ENCODE data around the gene PDHX.

DNA sequence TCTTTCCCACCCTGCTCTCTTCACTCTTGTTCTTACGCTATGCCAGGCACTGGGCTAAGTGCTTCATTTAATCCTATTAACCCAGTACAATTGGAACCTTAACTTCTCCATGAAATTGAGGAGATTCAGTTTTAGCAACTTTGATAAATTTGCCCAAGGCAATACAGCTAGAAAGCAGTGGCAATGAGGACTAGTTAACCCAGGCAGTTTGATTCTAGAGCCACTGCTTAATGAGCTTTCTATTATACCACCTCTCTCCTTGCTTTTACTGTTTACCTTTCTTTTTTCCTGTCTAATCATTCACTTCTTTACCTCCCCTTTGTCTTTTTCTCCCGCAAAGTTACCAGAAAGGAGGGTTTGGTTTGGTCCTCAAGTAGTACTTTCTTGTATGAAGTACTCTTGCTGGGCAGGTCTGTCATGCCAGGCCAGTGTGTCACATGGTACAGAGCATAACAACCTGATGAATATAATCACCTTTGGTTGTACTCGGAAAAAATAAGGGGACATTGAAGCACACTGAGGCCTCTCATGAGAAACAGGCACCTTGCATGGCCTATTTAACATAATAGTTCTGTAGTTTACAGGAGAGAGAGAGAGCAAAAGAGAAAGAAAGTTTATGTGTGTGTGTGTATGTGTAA lies 70.6 kb downstream of the PDHX start:
- TF ChIP-seq, protein P1, sequence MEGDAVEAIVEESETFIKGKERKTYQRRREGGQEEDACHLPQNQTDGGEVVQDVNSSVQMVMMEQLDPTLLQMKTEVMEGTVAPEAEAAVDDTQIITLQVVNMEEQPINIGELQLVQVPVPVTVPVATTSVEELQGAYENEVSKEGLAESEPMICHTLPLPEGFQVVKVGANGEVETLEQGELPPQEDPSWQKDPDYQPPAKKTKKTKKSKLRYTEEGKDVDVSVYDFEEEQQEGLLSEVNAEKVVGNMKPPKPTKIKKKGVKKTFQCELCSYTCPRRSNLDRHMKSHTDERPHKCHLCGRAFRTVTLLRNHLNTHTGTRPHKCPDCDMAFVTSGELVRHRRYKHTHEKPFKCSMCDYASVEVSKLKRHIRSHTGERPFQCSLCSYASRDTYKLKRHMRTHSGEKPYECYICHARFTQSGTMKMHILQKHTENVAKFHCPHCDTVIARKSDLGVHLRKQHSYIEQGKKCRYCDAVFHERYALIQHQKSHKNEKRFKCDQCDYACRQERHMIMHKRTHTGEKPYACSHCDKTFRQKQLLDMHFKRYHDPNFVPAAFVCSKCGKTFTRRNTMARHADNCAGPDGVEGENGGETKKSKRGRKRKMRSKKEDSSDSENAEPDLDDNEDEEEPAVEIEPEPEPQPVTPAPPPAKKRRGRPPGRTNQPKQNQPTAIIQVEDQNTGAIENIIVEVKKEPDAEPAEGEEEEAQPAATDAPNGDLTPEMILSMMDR (conservative IDR thresholded peaks at IDR 0.05; ENCODE audit: low read depth, low read length) = no peak
- TF ChIP-seq, protein P2, sequence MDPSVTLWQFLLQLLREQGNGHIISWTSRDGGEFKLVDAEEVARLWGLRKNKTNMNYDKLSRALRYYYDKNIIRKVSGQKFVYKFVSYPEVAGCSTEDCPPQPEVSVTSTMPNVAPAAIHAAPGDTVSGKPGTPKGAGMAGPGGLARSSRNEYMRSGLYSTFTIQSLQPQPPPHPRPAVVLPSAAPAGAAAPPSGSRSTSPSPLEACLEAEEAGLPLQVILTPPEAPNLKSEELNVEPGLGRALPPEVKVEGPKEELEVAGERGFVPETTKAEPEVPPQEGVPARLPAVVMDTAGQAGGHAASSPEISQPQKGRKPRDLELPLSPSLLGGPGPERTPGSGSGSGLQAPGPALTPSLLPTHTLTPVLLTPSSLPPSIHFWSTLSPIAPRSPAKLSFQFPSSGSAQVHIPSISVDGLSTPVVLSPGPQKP (IDR thresholded peaks at IDR 0.05; ENCODE audit: borderline replicate concordance, low read depth, low read length) = no peak
- TF ChIP-seq POLR2A (IDR thresholded peaks at IDR 0.05; ENCODE audit: low read depth, low read length) (no peak), MXI1 (IDR thresholded peaks at IDR 0.05; ENCODE audit: borderline replicate concordance, low read depth, low read length) (no peak), NFE2L2 (IDR thresholded peaks at IDR 0.05; ENCODE audit: low read depth, low read length) (no peak), MAZ (IDR thresholded peaks at IDR 0.05; ENCODE audit: borderline replicate concordance, low read depth, low read length) (no peak), FOS (IDR thresholded peaks at IDR 0.05; ENCODE audit: low read depth, low read length) (no peak), CHD1 (IDR thresholded peaks at IDR 0.05; ENCODE audit: low read depth, low read length) (no peak), CEBPB (IDR thresholded peaks at IDR 0.05; ENCODE audit: low read depth, low read length) (no peak), RAD21 (IDR thresholded peaks at IDR 0.05; ENCODE audit: low read length) (no peak), BHLHE40 (IDR thresholded peaks at IDR 0.05; ENCODE audit: low read depth, low read length) (no peak), MAFK (IDR thresholded peaks at IDR 0.05; ENCODE audit: low read depth, low read length) (no peak), SMC3 (IDR thresholded peaks at IDR 0.05; ENCODE audit: low read depth, low read length) (no peak)
- TF ChIP-seq, protein P3, sequence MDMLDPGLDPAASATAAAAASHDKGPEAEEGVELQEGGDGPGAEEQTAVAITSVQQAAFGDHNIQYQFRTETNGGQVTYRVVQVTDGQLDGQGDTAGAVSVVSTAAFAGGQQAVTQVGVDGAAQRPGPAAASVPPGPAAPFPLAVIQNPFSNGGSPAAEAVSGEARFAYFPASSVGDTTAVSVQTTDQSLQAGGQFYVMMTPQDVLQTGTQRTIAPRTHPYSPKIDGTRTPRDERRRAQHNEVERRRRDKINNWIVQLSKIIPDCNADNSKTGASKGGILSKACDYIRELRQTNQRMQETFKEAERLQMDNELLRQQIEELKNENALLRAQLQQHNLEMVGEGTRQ (IDR thresholded peaks at IDR 0.05; ENCODE audit: low read depth, low read length) = no peak
